Hepatocyte (in vitro differentiated cells): ENCODE data around the gene SLITRK5. TPM values are rescaled to one million over a fixed set of nuclear protein-coding genes. Genes with fewer than 3 reads are reported as not detected.

ENCODE experiments used
- DNase-seq: peaks from one replicate; pipeline ENCODE4 v3.0.0-alpha.2; 2016; ENCODE audit warnings: low spot score
- H2AFZ ChIP-seq: fragments of 200-600 bp; sonication (generic); 2 replicates; pipeline ENCODE4 v1.6.0; 2016; ENCODE audit warnings: antibody characterized with exemption, mild to moderate bottlenecking
- H3K27ac ChIP-seq: fragments of 200-600 bp; sonication (generic); 2 replicates; pipeline ENCODE4 v1.5.1; 2016; ENCODE audit warnings: mild to moderate bottlenecking
- H3K27me3 ChIP-seq: fragments of 200-600 bp; sonication (generic); 2 replicates; pipeline ENCODE4 v1.6.1; 2016
- H3K36me3 ChIP-seq: fragments of 200-600 bp; sonication (generic); replicated peaks from 2 replicates; pipeline ENCODE4 v1.5.1; 2016; ENCODE audit warnings: low read depth; ENCODE audit not compliant: insufficient read depth
- H3K4me1 ChIP-seq: fragments of 200-600 bp; sonication (generic); 2 replicates; pipeline ENCODE4 v1.5.1; 2016; ENCODE audit warnings: mild to moderate bottlenecking, moderate library complexity; ENCODE audit not compliant: insufficient read depth
- H3K4me2 ChIP-seq: fragments of 200-600 bp; sonication (generic); 2 replicates; pipeline ENCODE4 v1.6.0; 2016
- H3K4me3 ChIP-seq: fragments of 200-600 bp; sonication (generic); 2 replicates; pipeline ENCODE4 v1.5.1; 2016; ENCODE audit warnings: mild to moderate bottlenecking
- H3K79me2 ChIP-seq: fragments of 200-600 bp; sonication (generic); 2 replicates; pipeline ENCODE4 v1.6.0; 2017; ENCODE audit warnings: mild to moderate bottlenecking
- H3K9me2 ChIP-seq: fragments of 200-600 bp; sonication (generic); replicated peaks from 2 replicates; pipeline ENCODE4 v1.6.0; 2017; ENCODE audit warnings: mild to moderate bottlenecking; ENCODE audit not compliant: insufficient read depth
- H3K9me3 ChIP-seq: fragments of 200-600 bp; sonication (generic); 2 replicates; pipeline ENCODE4 v1.5.1; 2016; ENCODE audit warnings: low read depth, mild to moderate bottlenecking
- H4K20me1 ChIP-seq: fragments of 200-600 bp; sonication (generic); 2 replicates; pipeline ENCODE4 v1.6.0; 2016; ENCODE audit warnings: mild to moderate bottlenecking; ENCODE audit not compliant: insufficient read depth, poor library complexity, severe bottlenecking
- CTCF ChIP-seq: fragments of 200-600 bp; sonication (generic); IDR thresholded peaks from 2 replicates; pipeline ENCODE4 v1.5.1; 2016; ENCODE audit warnings: antibody characterized with exemption, mild to moderate bottlenecking; ENCODE audit not compliant: poor library complexity
- EZH2 ChIP-seq: fragments of 200-600 bp; sonication (generic); IDR thresholded peaks from 2 replicates; pipeline ENCODE4 v1.6.1; 2016; ENCODE audit warnings: antibody characterized with exemption, mild to moderate bottlenecking, borderline replicate concordance
- EZH2phosphoT487 ChIP-seq: fragments of 200-600 bp; sonication (generic); IDR thresholded peaks from one replicate; pipeline ENCODE4 v1.6.1; 2018; ENCODE audit warnings: antibody characterized with exemption, mild to moderate bottlenecking, low read depth, moderate library complexity; ENCODE audit not compliant: unreplicated experiment, severe bottlenecking
- WGBS: methylation state at CpG from one replicate; pipeline ENCODE4 v1.1.6; 2016; ENCODE audit warnings: low lambda C conversion rate; ENCODE audit errors: missing lambda C conversion rate; 5-methylcytosine and 5-hydroxymethylcytosine counted together
- polyA plus RNA-seq: library from polyadenylated mRNA; unstranded; fragments of >200 nt; fragmentation: Nextera tagmentation; extraction: Ambion mirVana; gene quantifications from 2 replicates; pipeline ENCODE4 v1.2.1, GENCODE V29; 2016
- total RNA-seq: library from RNA; depleted of rRNA; stranded (reverse); fragments of >200 nt; gene quantifications from 2 replicates; pipeline ENCODE4 v1.2.3, GENCODE V29; 2014

The SLITRK5 gene
- total and polyA plus RNA-seq, 2 experiments from 2014 or later, result 0.22 to 0.27 TPM

DNA sequence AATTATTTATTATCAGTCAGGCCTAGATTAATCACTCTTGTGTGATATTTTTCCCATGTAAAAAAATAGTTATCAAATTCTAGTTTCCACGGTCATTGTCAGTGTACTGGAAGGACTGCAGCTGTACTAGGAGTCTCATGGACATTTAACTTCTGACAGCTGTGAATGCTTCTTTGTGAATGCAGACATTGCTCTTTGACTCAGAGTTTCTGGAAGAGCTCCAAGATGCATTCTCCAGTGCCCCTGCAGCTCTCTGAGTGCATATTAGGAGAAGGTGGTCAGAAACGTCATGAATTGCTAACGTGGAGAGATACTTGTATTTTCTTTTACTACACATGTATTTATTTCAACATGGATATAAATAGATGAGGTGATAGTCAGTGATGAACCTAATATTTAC lies 9.7 kb upstream of the SLITRK5 start:
- Histone ChIP-seq H3K4me2 (no peak overlapping the region), H3K27ac (no peak overlapping the region), H3K27me3 (no peaks in the 10 kb centered on the region), H3K9me2 (no peaks in the 10 kb centered on the region), H3K9me3 (no peaks in the 10 kb centered on the region), H2AFZ (no peak overlapping the region), H3K4me1 (no peaks in the 10 kb centered on the region), H3K4me3 (no peak overlapping the region), H3K36me3 (no peaks in the 10 kb centered on the region), H3K79me2 (no peaks in the 10 kb centered on the region), H4K20me1 (no peaks in the 10 kb centered on the region)
- no peak for DNase-seq
- TF ChIP-seq EZH2phosphoT487, result no peak
- no peak for TF ChIP-seq CTCF
- no peak for TF ChIP-seq EZH2
- WGBS, result 58% methylated on average over 3 of the region's 3 CpGs

- no peaks in the 10 kb centered on the region for H3K4me1 ChIP-seq
- no peak overlapping the region for H3K4me3 ChIP-seq
- H3K4me2 ChIP-seq, result no peak overlapping the region
- H2AFZ ChIP-seq, result no peak overlapping the region
- TF ChIP-seq CTCF (no peak), EZH2phosphoT487 (no peak), EZH2 (no peak)
- H3K9me2 ChIP-seq, result no peaks in the 10 kb centered on the region
- no peaks in the 10 kb centered on the region for H4K20me1 ChIP-seq
- no peaks in the 10 kb centered on the region for H3K79me2 ChIP-seq
- H3K27ac ChIP-seq, result no peak overlapping the region
- no peaks in the 10 kb centered on the region for H3K9me3 ChIP-seq
- H3K27me3 ChIP-seq, result peaks cover 1% of the 10 kb centered on the region
- no peak for DNase-seq
- WGBS, result 23% methylated on average over 1 of the region's 1 CpG
- no peaks in the 10 kb centered on the region for H3K36me3 ChIP-seq
Observed at GRCh38 chr13:87666831-87667230, 4.3 kb upstream of the SLITRK5 start.

DNA sequence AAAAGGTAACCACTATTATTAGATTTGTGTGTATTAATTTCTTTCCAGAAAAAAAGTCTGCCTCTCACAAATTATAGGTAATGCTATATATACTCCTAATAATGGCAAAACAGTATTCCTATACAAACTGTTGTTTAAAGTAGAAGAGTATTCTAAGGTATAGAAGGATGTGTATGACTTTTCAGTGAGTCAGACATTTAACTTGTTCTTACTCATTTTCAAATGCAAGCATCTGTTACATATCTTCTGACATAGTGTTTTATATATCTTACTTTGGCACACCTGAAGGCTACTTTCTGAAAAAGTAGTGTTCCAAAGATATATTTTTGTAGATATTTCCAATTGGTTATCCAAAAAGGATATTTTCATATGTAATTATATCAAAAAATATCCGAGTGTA lies 3.5 kb upstream of the SLITRK5 start:
- Histone ChIP-seq H3K27ac (no peak overlapping the region), H3K4me3 (no peak overlapping the region), H3K4me1 (no peaks in the 10 kb centered on the region), H4K20me1 (no peaks in the 10 kb centered on the region), H3K9me3 (no peaks in the 10 kb centered on the region), H3K9me2 (no peaks in the 10 kb centered on the region), H2AFZ (no peak overlapping the region), H3K79me2 (no peaks in the 10 kb centered on the region), H3K27me3 (peaks cover 7% of the 10 kb centered on the region), H3K36me3 (no peaks in the 10 kb centered on the region), H3K4me2 (no peak overlapping the region)
- TF ChIP-seq CTCF (no peak), EZH2phosphoT487 (no peak), EZH2 (no peak)
- 73% methylated on average over 1 of the region's 1 CpG for WGBS
- no peak for DNase-seq

DNA sequence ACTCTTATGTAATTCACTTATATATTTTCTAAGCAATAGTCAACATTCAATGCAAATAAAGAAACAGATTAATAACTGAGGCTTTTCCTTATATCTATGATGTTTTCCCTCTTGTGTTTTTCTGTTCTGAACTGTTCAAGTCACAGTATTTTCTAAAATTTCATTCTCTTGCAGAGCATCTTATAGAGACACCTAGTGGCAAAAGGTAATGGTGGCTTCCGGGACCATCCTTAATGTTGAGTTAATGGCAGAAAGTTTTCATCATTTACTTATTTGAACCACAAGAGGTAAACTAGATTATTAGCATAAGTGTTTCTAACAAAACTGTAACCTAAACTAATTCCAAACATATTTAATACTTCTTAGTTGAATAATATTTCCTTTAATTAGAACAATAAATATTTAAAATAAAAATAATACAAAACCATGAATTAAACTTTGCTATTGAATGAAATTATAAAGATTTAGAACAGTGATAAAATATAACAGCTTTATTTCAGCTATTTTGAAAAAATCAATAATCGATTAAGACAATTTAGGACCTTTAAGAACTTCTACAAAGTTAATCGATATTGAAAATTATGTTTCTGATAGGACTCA lies 1.7 kb upstream of the SLITRK5 start:
- H2AFZ ChIP-seq, result no peak overlapping the region
- no peaks in the 10 kb centered on the region for H3K9me2 ChIP-seq
- DNase-seq, result peak; percentile 53
- H3K36me3 ChIP-seq, result no peaks in the 10 kb centered on the region
- no peak overlapping the region for H3K4me3 ChIP-seq
- 33% methylated on average over 3 of the region's 3 CpGs for WGBS
- H3K27ac ChIP-seq, result no peak overlapping the region
- no peaks in the 10 kb centered on the region for H4K20me1 ChIP-seq
- H3K4me1 ChIP-seq, result no peaks in the 10 kb centered on the region
- H3K9me3 ChIP-seq, result no peaks in the 10 kb centered on the region
- H3K79me2 ChIP-seq, result no peaks in the 10 kb centered on the region
- TF ChIP-seq EZH2phosphoT487, result no peak
- TF ChIP-seq CTCF, result peak; percentile 74
- H3K27me3 ChIP-seq, result peaks cover 24% of the 10 kb centered on the region
- no peak overlapping the region for H3K4me2 ChIP-seq
